GM13977 (cell line): ENCODE results near the gene ACTR6.

Source experiments
- DNase-seq: peaks from one replicate; pipeline ENCODE4 v3.0.0; 2012; ENCODE audit warnings: low spot score
- CTCF ChIP-seq: IDR thresholded peaks from 2 replicates; pipeline ENCODE4 v1.5.1; 2012; ENCODE audit warnings: mild to moderate bottlenecking, control low read depth; ENCODE audit not compliant: insufficient read depth; ENCODE audit errors: extremely low read depth, missing control alignments
- in situ Hi-C: fragments of 300-500 bp; cut with MboI; formaldehyde crosslinking; loops from one replicate; pipeline ENCODE4 v1.12.0; 2022; ENCODE audit warnings: low sequenced_read_pairs, low pct_unique_long_range_greater_than_20kb, mixed read lengths, inconsistent platforms; ENCODE audit not compliant: unreplicated experiment

The ACTR6 gene

GRCh38 chr12:100234166-100234565 is 33.6 kb downstream of the ACTR6 start:
- in situ Hi-C loops = loop anchor here (25.0 kb wide), 2 partner anchors 328 to 503 kb away; partner anchors contain the start of gene GAS2L3
- TF ChIP-seq CTCF = no peak
- no peak for DNase-seq

GRCh38 chr12:100234591-100235304 is 34.1 kb downstream of the ACTR6 start:
- peak; percentile 74 for TF ChIP-seq CTCF
- in situ Hi-C loops = loop anchor here (25.0 kb wide), 2 partner anchors 328 to 503 kb away; partner anchors contain the start of gene GAS2L3
- DNase-seq = peak; percentile 42

- in situ Hi-C loops = loop anchor here (25.0 kb wide), 2 partner anchors 324 to 498 kb away; partner anchors contain the start of gene GAS2L3
- no peak for TF ChIP-seq CTCF
Measured at GRCh38 chr12:100238801-100239200, 38.2 kb downstream of the ACTR6 start.

GRCh38 chr12:100239589-100239988 is 39.0 kb downstream of the ACTR6 start:
- no peak for DNase-seq
- no peak for TF ChIP-seq CTCF
- in situ Hi-C loops = loop anchor here (25.0 kb wide), 2 partner anchors 323 to 498 kb away; partner anchors contain the start of gene GAS2L3

More at GRCh38 chr12:100238801-100239200, 38.2 kb downstream of the ACTR6 start:
- no peak for DNase-seq

- in situ Hi-C loops = loop anchor here (25.0 kb wide), 2 partner anchors 319 to 494 kb away; partner anchors contain the start of gene GAS2L3
- no peak for DNase-seq
- TF ChIP-seq CTCF = no peak
Measured at GRCh38 chr12:100243137-100243536, 42.5 kb downstream of the ACTR6 start.

GRCh38 chr12:100247765-100248164 is 47.1 kb downstream of the ACTR6 start:
- in situ Hi-C loops = loop anchor here (25.0 kb wide), 2 partner anchors 315 to 490 kb away; partner anchors contain the start of gene GAS2L3
- no peak for TF ChIP-seq CTCF
- DNase-seq = no peak
